K562 (cell line): ENCODE data around the gene THAP2. TPM values are rescaled to one million over a fixed set of nuclear protein-coding genes. Genes with fewer than 3 reads are reported as not detected.
A peak's percentile ranks its signal among the peaks of the same experiment; 100 is the strongest.

ENCODE experiments used
- HEY1 ChIP-seq: fragments of 250-450 bp; sonication (Bioruptor Pico); IDR thresholded peaks from 2 replicates; pipeline ENCODE4 v1.5.0; 2020; ENCODE audit warnings: mild to moderate bottlenecking, moderate library complexity, borderline replicate concordance
- MLLT1 ChIP-seq, 2 experiments: fragments of 450-650 bp; IDR thresholded peaks; 2 replicates each; pipeline ENCODE4 v1.6.1; 2016
- UBTF ChIP-seq, 2 experiments: IDR thresholded peaks; 2 replicates each; pipeline ENCODE4 v1.6.1; 2012; ENCODE audit warnings: improper control_type of control experiment in 2 of 2, low read depth in 2 of 2, low read length in 2 of 2, borderline replicate concordance in 1 of 2
- ZNF239 ChIP-seq: fragments of 250-450 bp; sonication (Bioruptor Pico); IDR thresholded peaks from 2 replicates; pipeline ENCODE4 v1.4.0; 2020; ENCODE audit warnings: mild to moderate bottlenecking
- ZNF316 ChIP-seq: fragments of 450-650 bp; IDR thresholded peaks from 2 replicates; pipeline ENCODE4 v1.6.1; 2016
- ZNF324 ChIP-seq: fragments of 250-450 bp; sonication (Bioruptor Pico); IDR thresholded peaks from 2 replicates; pipeline ENCODE4 v1.4.0; 2020; ENCODE audit warnings: mild to moderate bottlenecking
- ZNF589 ChIP-seq: fragments of 200-800 bp; sonication (Bioruptor generic); IDR thresholded peaks from 2 replicates; pipeline ENCODE4 v1.6.1; 2016; ENCODE audit warnings: low read depth, missing genetic modification characterization, missing compliant biosample characterization
- ZNF764 ChIP-seq: fragments of 250-450 bp; sonication (Bioruptor Pico); IDR thresholded peaks from 2 replicates; pipeline ENCODE4 v1.4.0; 2020; ENCODE audit warnings: low read depth, mild to moderate bottlenecking, moderate library complexity
- polyA plus RNA-seq, 8 experiments: library from polyadenylated mRNA; depleted of rRNA in 4 of 8; stranded (reverse) in 5 of 8; unstranded in 3 of 8; fragments of >200 nt; fragmentation: Nextera tagmentation in 2 of 8; fragmentation: Illumina TruSeq in 1 of 8; extraction: Ambion mirVana in 2 of 8; extraction: Trizol in 1 of 8; gene quantifications; 2 replicates each; pipeline versions ENCODE4 v1.2.1 to v1.2.3, GENCODE V29; 2011 to 2014; ENCODE audit warnings: inconsistent platforms in 1 of 8, missing spikeins in 1 of 8
- total RNA-seq, 7 experiments: library from RNA; depleted of rRNA in 6 of 7; stranded (reverse); fragments of >200 nt in 6 of 7; fragmentation: Illumina TruSeq in 2 of 7; extraction: Trizol in 2 of 7; gene quantifications; 2 replicates each; pipeline versions ENCODE4 v1.2.1 to v1.2.3, GENCODE V29; 2011 to 2021; ENCODE audit warnings: low replicate concordance in 1 of 7

The THAP2 gene
- total and polyA plus RNA-seq, 9 of the 15 experiments (the other 6 are each of a cell fraction or from before 2014, with no cell fraction given), result 1.8 to 18.9 (median 7.3) TPM

GRCh38 chr12:71685312-71685906, 21.3 kb downstream of the THAP2 start (continued):
- TF ChIP-seq ZNF239 (CRISPR knock-in tag), result no peak
- TF ChIP-seq MLLT1 (IDR thresholded peaks at IDR 0.05), result 0 out of 4 replicates have a peak, but pooled peaks of 1 of the 2 experiments have one; percentile 23
- no peak for TF ChIP-seq ZNF324 (CRISPR knock-in tag)
- TF ChIP-seq UBTF (IDR thresholded peaks at IDR 0.05; ENCODE audit: borderline replicate concordance in 1 of 2, low read depth in 2 of 2, low read length in 2 of 2), result no peak
- TF ChIP-seq ZNF764 (CRISPR knock-in tag), result peak; percentile 60; the same call in 1 of the 2 replicates
- TF ChIP-seq ZNF589 (CRISPR knock-in tag), result no peak
- TF ChIP-seq HEY1 (CRISPR knock-in tag), result no peak
- peak; percentile 72 for TF ChIP-seq ZNF316
